SK-N-SH treated with all-trans-retinoic acid at 6 μM for 48 hours (cell line): Measurements from ENCODE around the gene PBRM1.

Experiments
- ATAC-seq: fragments of 200-7000 bp; cut with Tn5 transposase; 3 replicates; pipeline ENCODE4 v1.9.1; 2020; ENCODE audit warnings: mild to moderate bottlenecking, moderate library complexity
- ARNTL ChIP-seq: fragments of 450-650 bp; formaldehyde crosslinking; IDR thresholded peaks from 2 replicates; pipeline ENCODE4 v1.5.0; 2020; ENCODE audit warnings: low read depth, mild to moderate bottlenecking, moderate library complexity, borderline replicate concordance
- BACH2 ChIP-seq: fragments of 250-450 bp; sonication (Bioruptor Pico); IDR thresholded peaks from 2 replicates; pipeline ENCODE4 v1.9.0; 2021; ENCODE audit warnings: mild to moderate bottlenecking, borderline replicate concordance
- CREB5 ChIP-seq: fragments of 250-450 bp; sonication (Bioruptor Pico); IDR thresholded peaks from 2 replicates; pipeline ENCODE4 v1.5.1; 2020; ENCODE audit warnings: low read depth, mild to moderate bottlenecking, moderate library complexity
- CSDC2 ChIP-seq: fragments of 250-450 bp; sonication (Bioruptor Pico); IDR thresholded peaks from 2 replicates; pipeline ENCODE4 v1.5.0; 2020; ENCODE audit warnings: mild to moderate bottlenecking, moderate library complexity
- CSRNP3 ChIP-seq: fragments of 250-450 bp; sonication (Bioruptor Pico); IDR thresholded peaks from 2 replicates; pipeline ENCODE4 v1.5.1; 2021; ENCODE audit warnings: mild to moderate bottlenecking, moderate library complexity
- ESRRG ChIP-seq: fragments of 250-450 bp; sonication (Bioruptor Pico); IDR thresholded peaks from 2 replicates; pipeline ENCODE4 v1.6.1; 2021; ENCODE audit warnings: mild to moderate bottlenecking
- GLIS3 ChIP-seq: fragments of 250-450 bp; sonication (Bioruptor Pico); IDR thresholded peaks from 2 replicates; pipeline ENCODE4 v1.5.0; 2020; ENCODE audit warnings: mild to moderate bottlenecking, moderate library complexity
- ISL1 ChIP-seq: fragments of 250-450 bp; sonication (Bioruptor Pico); IDR thresholded peaks from 2 replicates; pipeline ENCODE4 v2.1.2; 2022; ENCODE audit warnings: mild to moderate bottlenecking, moderate library complexity
- OSR1 ChIP-seq: fragments of 250-450 bp; sonication (Bioruptor Pico); IDR thresholded peaks from 2 replicates; pipeline ENCODE4 v1.8.0; 2022; ENCODE audit warnings: moderate library complexity, mild to moderate bottlenecking, inconsistent platforms
- PPARA ChIP-seq: fragments of 250-450 bp; sonication (Bioruptor Pico); IDR thresholded peaks from 2 replicates; pipeline ENCODE4 v1.5.0; 2020; ENCODE audit warnings: mild to moderate bottlenecking, borderline replicate concordance
- RARB ChIP-seq: fragments of 250-450 bp; sonication (Bioruptor Pico); IDR thresholded peaks from 2 replicates; pipeline ENCODE4 v1.8.0; 2021; ENCODE audit warnings: mild to moderate bottlenecking, moderate library complexity
- SNAI2 ChIP-seq: fragments of 250-450 bp; sonication (Bioruptor Pico); IDR thresholded peaks from 2 replicates; pipeline ENCODE4 v1.5.0; 2020; ENCODE audit warnings: mild to moderate bottlenecking, moderate library complexity
- TCF4 ChIP-seq: fragments of 250-450 bp; sonication (Bioruptor Pico); IDR thresholded peaks from 2 replicates; pipeline ENCODE4 v1.8.0; 2021; ENCODE audit warnings: mild to moderate bottlenecking, moderate library complexity, borderline replicate concordance
- TOX ChIP-seq: fragments of 250-450 bp; sonication (Bioruptor Pico); IDR thresholded peaks from 2 replicates; pipeline ENCODE4 v1.8.0; 2021; ENCODE audit warnings: mild to moderate bottlenecking, moderate library complexity, borderline replicate concordance
- ZC3H10 ChIP-seq: fragments of 250-450 bp; sonication (Bioruptor Pico); IDR thresholded peaks from 2 replicates; pipeline ENCODE4 v1.5.1; 2021; ENCODE audit warnings: mild to moderate bottlenecking, moderate library complexity
- ZFP3 ChIP-seq: fragments of 250-450 bp; sonication (Bioruptor Pico); IDR thresholded peaks from 2 replicates; pipeline ENCODE4 v1.5.0; 2020; ENCODE audit warnings: mild to moderate bottlenecking, moderate library complexity
- ZFP30 ChIP-seq: fragments of 450-650 bp; formaldehyde crosslinking; IDR thresholded peaks from 2 replicates; pipeline ENCODE4 v1.5.0; 2022; ENCODE audit warnings: mild to moderate bottlenecking, moderate library complexity
- ZNF565 ChIP-seq: fragments of 450-650 bp; formaldehyde crosslinking; conservative IDR thresholded peaks from 2 replicates; pipeline ENCODE4 v1.5.0; 2020; ENCODE audit warnings: low read depth, mild to moderate bottlenecking, moderate library complexity
- TF ChIP-seq, protein P1 (sequence below): fragments of 250-450 bp; sonication (Bioruptor Pico); IDR thresholded peaks from 2 replicates; pipeline ENCODE4 v1.8.0; 2021; ENCODE audit warnings: low read depth, mild to moderate bottlenecking, moderate library complexity, borderline replicate concordance
- TF ChIP-seq, protein P2 (sequence below): fragments of 250-450 bp; sonication (Bioruptor Pico); IDR thresholded peaks from 2 replicates; pipeline ENCODE4 v1.8.0; 2020; ENCODE audit warnings: mild to moderate bottlenecking, moderate library complexity, borderline replicate concordance
- TF ChIP-seq, protein P3 (sequence below): fragments of 250-450 bp; sonication (Bioruptor Pico); IDR thresholded peaks from 2 replicates; pipeline ENCODE4 v1.5.0; 2020; ENCODE audit warnings: mild to moderate bottlenecking, moderate library complexity

PBRM1 gene

GRCh38 chr3:52529376-52530333, 156.1 kb downstream of the PBRM1 start:
- ATAC-seq = peak; percentile 15; the same call in 2 of the 3 replicates
- no peak for TF ChIP-seq CSDC2
- TF ChIP-seq TOX (CRISPR knock-in tag) = no peak
- TF ChIP-seq, protein P1, sequence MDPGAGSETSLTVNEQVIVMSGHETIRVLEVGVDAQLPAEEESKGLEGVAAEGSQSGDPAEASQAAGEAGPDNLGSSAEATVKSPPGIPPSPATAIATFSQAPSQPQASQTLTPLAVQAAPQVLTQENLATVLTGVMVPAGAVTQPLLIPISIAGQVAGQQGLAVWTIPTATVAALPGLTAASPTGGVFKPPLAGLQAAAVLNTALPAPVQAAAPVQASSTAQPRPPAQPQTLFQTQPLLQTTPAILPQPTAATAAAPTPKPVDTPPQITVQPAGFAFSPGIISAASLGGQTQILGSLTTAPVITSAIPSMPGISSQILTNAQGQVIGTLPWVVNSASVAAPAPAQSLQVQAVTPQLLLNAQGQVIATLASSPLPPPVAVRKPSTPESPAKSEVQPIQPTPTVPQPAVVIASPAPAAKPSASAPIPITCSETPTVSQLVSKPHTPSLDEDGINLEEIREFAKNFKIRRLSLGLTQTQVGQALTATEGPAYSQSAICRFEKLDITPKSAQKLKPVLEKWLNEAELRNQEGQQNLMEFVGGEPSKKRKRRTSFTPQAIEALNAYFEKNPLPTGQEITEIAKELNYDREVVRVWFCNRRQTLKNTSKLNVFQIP (CRISPR knock-in tag) = no peak
- no peak for TF ChIP-seq CREB5 (CRISPR knock-in tag)
- TF ChIP-seq SNAI2 (CRISPR knock-in tag) = no peak
- TF ChIP-seq, protein P2, sequence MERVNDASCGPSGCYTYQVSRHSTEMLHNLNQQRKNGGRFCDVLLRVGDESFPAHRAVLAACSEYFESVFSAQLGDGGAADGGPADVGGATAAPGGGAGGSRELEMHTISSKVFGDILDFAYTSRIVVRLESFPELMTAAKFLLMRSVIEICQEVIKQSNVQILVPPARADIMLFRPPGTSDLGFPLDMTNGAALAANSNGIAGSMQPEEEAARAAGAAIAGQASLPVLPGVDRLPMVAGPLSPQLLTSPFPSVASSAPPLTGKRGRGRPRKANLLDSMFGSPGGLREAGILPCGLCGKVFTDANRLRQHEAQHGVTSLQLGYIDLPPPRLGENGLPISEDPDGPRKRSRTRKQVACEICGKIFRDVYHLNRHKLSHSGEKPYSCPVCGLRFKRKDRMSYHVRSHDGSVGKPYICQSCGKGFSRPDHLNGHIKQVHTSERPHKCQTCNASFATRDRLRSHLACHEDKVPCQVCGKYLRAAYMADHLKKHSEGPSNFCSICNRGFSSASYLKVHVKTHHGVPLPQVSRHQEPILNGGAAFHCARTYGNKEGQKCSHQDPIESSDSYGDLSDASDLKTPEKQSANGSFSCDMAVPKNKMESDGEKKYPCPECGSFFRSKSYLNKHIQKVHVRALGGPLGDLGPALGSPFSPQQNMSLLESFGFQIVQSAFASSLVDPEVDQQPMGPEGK (CRISPR knock-in tag) = no peak
- no peak for TF ChIP-seq ZFP30 (CRISPR knock-in tag)
- no peak for TF ChIP-seq ZC3H10 (CRISPR knock-in tag)
- no peak for TF ChIP-seq ZNF565
- TF ChIP-seq, protein P3, sequence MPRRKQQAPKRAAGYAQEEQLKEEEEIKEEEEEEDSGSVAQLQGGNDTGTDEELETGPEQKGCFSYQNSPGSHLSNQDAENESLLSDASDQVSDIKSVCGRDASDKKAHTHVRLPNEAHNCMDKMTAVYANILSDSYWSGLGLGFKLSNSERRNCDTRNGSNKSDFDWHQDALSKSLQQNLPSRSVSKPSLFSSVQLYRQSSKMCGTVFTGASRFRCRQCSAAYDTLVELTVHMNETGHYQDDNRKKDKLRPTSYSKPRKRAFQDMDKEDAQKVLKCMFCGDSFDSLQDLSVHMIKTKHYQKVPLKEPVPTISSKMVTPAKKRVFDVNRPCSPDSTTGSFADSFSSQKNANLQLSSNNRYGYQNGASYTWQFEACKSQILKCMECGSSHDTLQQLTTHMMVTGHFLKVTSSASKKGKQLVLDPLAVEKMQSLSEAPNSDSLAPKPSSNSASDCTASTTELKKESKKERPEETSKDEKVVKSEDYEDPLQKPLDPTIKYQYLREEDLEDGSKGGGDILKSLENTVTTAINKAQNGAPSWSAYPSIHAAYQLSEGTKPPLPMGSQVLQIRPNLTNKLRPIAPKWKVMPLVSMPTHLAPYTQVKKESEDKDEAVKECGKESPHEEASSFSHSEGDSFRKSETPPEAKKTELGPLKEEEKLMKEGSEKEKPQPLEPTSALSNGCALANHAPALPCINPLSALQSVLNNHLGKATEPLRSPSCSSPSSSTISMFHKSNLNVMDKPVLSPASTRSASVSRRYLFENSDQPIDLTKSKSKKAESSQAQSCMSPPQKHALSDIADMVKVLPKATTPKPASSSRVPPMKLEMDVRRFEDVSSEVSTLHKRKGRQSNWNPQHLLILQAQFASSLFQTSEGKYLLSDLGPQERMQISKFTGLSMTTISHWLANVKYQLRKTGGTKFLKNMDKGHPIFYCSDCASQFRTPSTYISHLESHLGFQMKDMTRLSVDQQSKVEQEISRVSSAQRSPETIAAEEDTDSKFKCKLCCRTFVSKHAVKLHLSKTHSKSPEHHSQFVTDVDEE (CRISPR knock-in tag) = peak; percentile 80; the same call in 1 of the 2 replicates
- no peak for TF ChIP-seq RARB
- TF ChIP-seq PPARA (CRISPR knock-in tag) = no peak
- TF ChIP-seq ISL1 (CRISPR knock-in tag) = peak; percentile 54
- TF ChIP-seq CSRNP3 (CRISPR knock-in tag) = no peak
- no peak for TF ChIP-seq ESRRG (CRISPR knock-in tag)
- no peak for TF ChIP-seq GLIS3 (CRISPR knock-in tag)
- no peak for TF ChIP-seq OSR1 (CRISPR knock-in tag)
- peak; percentile 49; the same call in 1 of the 2 replicates for TF ChIP-seq TCF4 (CRISPR knock-in tag)
- no peak for TF ChIP-seq ARNTL (CRISPR knock-in tag)
- TF ChIP-seq ZFP3 (CRISPR knock-in tag) = peak; percentile 59
- TF ChIP-seq, all 23 proteins: peak for 4

DNA sequence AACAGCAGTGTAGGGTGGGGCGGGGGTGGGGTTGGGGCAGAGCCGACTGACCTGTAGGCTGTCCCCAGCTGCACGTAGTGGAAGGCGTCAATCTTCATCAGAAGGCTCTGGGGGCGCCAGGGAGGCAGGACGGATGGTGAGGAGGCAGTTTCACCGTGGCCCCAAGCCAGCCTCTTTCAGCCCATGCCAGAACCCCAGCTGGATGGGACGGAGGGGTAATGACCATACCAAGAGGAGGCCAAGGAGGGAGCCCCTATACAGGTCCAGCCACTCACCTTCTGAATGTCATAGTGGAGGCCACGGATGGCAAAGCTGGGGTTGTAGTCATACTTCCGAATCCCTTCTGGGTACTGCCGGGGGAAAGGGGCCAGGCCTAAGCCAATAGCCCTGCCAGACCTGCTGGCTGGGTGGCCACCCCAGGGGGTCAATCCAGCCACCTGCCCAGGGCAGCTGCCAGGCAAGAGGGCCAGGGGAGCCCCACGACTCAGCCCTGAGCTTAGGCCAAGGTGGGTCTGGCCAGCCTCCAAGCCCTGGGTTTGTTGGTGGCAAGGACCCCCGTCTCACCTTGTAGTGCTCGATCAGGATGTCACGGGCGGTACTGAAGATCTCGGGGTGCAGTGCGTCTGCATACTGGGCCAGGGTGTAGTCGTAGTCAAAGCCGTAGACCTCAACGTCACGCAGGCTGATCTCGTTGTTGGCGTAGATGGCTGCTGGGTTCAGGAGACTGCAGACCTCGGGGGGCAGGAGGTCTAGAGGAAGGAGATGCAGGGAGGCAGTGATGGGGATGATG, 156.9 kb downstream of the PBRM1 start:
- no peak for TF ChIP-seq RARB
- TF ChIP-seq, protein P1 (CRISPR knock-in tag) = no peak
- TF ChIP-seq ZNF565 = no peak
- no peak for TF ChIP-seq GLIS3 (CRISPR knock-in tag)
- no peak for TF ChIP-seq TCF4 (CRISPR knock-in tag)
- TF ChIP-seq ZFP3 (CRISPR knock-in tag) = no peak
- TF ChIP-seq ZFP30 (CRISPR knock-in tag) = no peak
- TF ChIP-seq PPARA (CRISPR knock-in tag) = no peak
- TF ChIP-seq SNAI2 (CRISPR knock-in tag) = no peak
- no peak for TF ChIP-seq BACH2 (CRISPR knock-in tag)
- TF ChIP-seq, all 23 proteins: peak for 0
- ATAC-seq = no peak
